Choroid plexus epithelial cell (primary cell): ENCODE measurements around the gene FAM161A.
"Not testable (repeated sequence)": the region's sequence is repeated elsewhere in the genome, so short reads cannot be mapped to it uniquely, and the experiment has no call there.

ENCODE experiments used
- DNase-seq: peaks from one replicate; pipeline ENCODE4 v3.0.0-alpha.2; 2010; ENCODE audit warnings: low read depth
- H3K4me3 ChIP-seq: 2 replicates; pipeline ENCODE4 v1.5.1; 2011; ENCODE audit warnings: low read depth, mild to moderate bottlenecking, control low read depth, low read length, moderate library complexity
- CTCF ChIP-seq: conservative IDR thresholded peaks from 2 replicates; pipeline ENCODE4 v1.5.1; 2011; ENCODE audit warnings: low read depth, mild to moderate bottlenecking, control low read depth, inconsistent platforms, low read length, moderate library complexity

FAM161A gene

GRCh38 chr2:61857224-61857623, 3.4 kb upstream of the FAM161A start:
- TF ChIP-seq CTCF: no peak
- no peak for DNase-seq
- no peak overlapping the region for H3K4me3 ChIP-seq

- no peak for DNase-seq
- H3K4me3 ChIP-seq: peak overlapping the region; percentile 97
- no peak for TF ChIP-seq CTCF
These were observed 1.4 kb upstream of the FAM161A start for GRCh38 chr2:61855318-61855613.

GRCh38 chr2:61854564-61855317, 881 bp upstream of the FAM161A start:
- DNase-seq: peak; percentile 99
- TF ChIP-seq CTCF: no peak
- H3K4me3 ChIP-seq: peak overlapping the region; percentile 97

GRCh38 chr2:61853086-61853846, 594 bp downstream of the FAM161A start:
- DNase-seq: peak; percentile 13
- TF ChIP-seq CTCF: peak; percentile 25
- H3K4me3 ChIP-seq: peak overlapping the region; percentile 97

- DNase-seq, H3K4me3 ChIP-seq: not testable (repeated sequence)
These were observed 2.6 kb downstream of the FAM161A start for GRCh38 chr2:61851270-61851669.

DNA sequence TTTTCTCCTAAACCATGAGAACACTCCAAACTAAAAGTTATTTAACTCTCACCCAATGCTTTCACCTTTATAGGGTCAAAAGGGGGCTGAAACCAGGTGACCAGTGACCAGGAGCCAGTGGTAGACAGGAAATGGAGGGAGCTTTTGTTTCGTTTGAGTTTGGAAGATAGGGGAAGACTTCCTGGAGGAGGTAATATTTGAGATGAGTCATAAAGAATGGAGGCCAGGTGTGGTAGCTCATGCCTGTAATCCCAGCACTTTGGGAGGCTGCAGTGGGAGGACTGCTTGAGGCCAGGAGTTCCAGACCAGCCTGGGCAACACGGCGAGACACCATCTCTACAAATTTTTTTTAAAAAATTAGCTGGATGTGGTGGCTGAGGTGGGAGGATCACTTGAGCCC, 8.5 kb downstream of the FAM161A start:
- TF ChIP-seq CTCF: no peak
- no peak for DNase-seq
- H3K4me3 ChIP-seq: no peak overlapping the region

- no peak overlapping the region for H3K4me3 ChIP-seq
- DNase-seq: no peak
- TF ChIP-seq CTCF: no peak
These were observed 12.6 kb downstream of the FAM161A start for GRCh38 chr2:61841286-61841685.
